IMR-90 (cell line): ENCODE data around the gene OR52A5.
"Not testable (repeated sequence)": the region's sequence is repeated elsewhere in the genome, so short reads cannot be mapped to it uniquely, and the experiment has no call there.

ENCODE experiments used
- CTCF ChIP-seq: conservative IDR thresholded peaks from 2 replicates; pipeline ENCODE4 v1.5.1; 2012; ENCODE audit warnings: mild to moderate bottlenecking, low read depth, low read length, improper control_type of control experiment
- MXI1 ChIP-seq: IDR thresholded peaks from 2 replicates; pipeline ENCODE4 v1.6.1; 2012; ENCODE audit warnings: low read depth, mild to moderate bottlenecking, low read length, moderate library complexity, borderline replicate concordance
- POLR2A ChIP-seq: IDR thresholded peaks from 2 replicates; pipeline ENCODE4 v1.6.1; 2012; ENCODE audit warnings: mild to moderate bottlenecking, low read depth, low read length
- RAD21 ChIP-seq: IDR thresholded peaks from 2 replicates; pipeline ENCODE4 v1.6.1; 2012; ENCODE audit warnings: low read length, improper control_type of control experiment

GRCh38 chr11:5160217-5160616 is 22.1 kb upstream of the OR52A5 start:
- TF ChIP-seq CTCF, POLR2A, RAD21, MXI1: not testable (repeated sequence)
